Limb (tissue), 2 donors: ENCODE results near the gene OPN1LW.
"Not testable (repeated sequence)": the region's sequence is repeated elsewhere in the genome, so short reads cannot be mapped to it uniquely, and the experiment has no call there.

ENCODE experiments used
- DNase-seq, 2 donors: peaks; one replicate each; pipeline ENCODE4 v3.0.0-alpha.2; 2016; ENCODE audit errors: extremely low spot score in 2 of 2

Gene OPN1LW

DNA sequence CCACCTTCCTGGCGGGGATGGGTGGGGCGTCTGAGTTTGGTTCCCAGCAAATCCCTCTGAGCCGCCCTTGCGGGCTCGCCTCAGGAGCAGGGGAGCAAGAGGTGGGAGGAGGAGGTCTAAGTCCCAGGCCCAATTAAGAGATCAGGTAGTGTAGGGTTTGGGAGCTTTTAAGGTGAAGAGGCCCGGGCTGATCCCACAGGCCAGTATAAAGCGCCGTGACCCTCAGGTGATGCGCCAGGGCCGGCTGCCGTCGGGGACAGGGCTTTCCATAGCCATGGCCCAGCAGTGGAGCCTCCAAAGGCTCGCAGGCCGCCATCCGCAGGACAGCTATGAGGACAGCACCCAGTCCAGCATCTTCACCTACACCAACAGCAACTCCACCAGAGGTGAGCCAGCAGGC is at the start of gene OPN1LW:
OPN1LW (plus strand) TSS at position 234 of the 400 bp plus-strand sequence; CDS start at position 275, 41 bp downstream.
- not testable (repeated sequence) for DNase-seq

- no peak for DNase-seq
These were observed 49.2 kb upstream of the OPN1LW start for GRCh38 chrX:154094833-154095232.

- DNase-seq, result no peak
These were observed 47.7 kb upstream of the OPN1LW start for GRCh38 chrX:154096140-154097002.

DNA sequence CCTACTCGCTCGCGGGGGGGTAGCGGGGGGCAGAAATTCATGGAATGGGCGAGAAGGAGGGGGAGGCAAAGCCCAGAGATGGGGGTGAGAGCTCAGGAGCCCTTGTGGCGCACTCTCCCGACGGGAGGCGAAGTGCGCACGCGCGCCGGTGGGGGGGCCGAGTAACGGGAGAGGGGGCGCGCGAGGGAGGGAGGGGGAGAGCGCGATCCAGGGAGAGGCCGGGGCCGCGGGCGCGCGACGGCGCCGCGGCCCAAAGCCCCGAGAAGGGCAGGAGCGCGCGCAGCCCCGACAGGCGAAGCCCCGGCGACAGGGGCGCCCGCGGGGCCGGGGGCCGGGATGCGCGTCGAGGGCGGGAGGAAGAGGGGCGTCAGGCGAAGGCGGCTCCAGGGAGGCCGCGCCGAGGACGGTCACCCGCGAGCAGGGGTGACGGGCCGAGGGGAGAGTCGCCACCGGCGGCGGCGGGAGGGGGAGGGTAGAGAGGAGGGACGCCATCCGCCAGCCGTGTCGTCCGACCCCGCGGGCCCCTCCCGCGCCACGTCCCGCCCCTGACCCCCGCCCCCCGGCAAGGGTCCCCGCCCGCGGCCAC is 46.9 kb upstream of the OPN1LW start:
- DNase-seq, result peak; percentile 43 to 87

- peak; percentile 90 to 92 for DNase-seq
These were observed 46.2 kb upstream of the OPN1LW start, which contains the start of gene MECP2 for GRCh38 chrX:154097589-154098541. TSS of gene MECP2 (minus strand) at chrX:154097717.

- DNase-seq, result no peak
These were observed 45.5 kb upstream of the OPN1LW start for GRCh38 chrX:154098551-154098950.

GRCh38 chrX:154113729-154114128 is 30.3 kb upstream of the OPN1LW start:
- DNase-seq, result no peak

DNA sequence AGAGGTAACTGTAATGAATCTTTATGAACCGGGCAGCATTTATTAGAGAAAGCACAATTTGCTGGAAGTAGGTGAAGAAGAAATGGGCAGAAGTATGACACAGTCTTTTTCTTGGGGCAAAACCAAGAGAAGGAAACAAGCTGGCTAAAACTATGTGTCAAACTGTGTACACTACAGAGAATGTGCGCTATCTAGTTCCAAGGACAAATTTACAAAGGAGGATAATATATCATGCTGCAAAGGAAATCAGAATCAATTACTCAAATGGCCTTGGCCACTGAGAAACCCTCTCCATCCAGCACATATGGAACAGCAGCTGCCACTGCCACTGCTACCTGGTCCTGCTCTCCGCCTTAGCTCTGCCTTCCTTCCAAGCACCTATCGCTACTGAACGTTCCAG is 29.4 kb upstream of the OPN1LW start:
- DNase-seq, result no peak

- no peak for DNase-seq
These were observed 29.0 kb upstream of the OPN1LW start for GRCh38 chrX:154115071-154115470.

- DNase-seq, result no peak
These were observed 28.3 kb upstream of the OPN1LW start for GRCh38 chrX:154115750-154116149.

- no peak for DNase-seq
These were observed 27.4 kb upstream of the OPN1LW start for GRCh38 chrX:154116426-154117211.

- DNase-seq, result no peak
These were observed 26.5 kb upstream of the OPN1LW start for GRCh38 chrX:154117566-154117965.

DNA sequence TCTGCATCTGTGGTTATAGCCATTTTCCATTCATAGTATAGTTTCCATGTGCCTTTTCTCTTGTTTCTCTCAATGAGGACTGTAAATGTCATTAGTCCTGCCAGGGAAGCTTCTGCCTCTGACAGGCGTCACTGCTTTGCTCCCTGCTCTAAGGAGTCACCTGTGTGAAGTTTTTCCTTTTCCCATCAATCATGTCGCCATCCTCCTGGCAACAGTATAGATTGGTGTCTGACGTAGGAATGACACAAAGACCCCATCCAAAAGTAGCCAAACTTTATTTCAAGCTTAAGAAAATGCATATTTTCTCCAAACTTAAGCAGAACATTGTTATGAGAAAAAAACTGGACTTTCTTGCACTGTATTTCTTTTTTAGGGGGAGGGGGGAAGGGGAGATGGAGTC is 23.5 kb upstream of the OPN1LW start:
- no peak for DNase-seq

- DNase-seq, result no peak
These were observed 22.8 kb upstream of the OPN1LW start for GRCh38 chrX:154121207-154121606.

- no peak for DNase-seq
These were observed 22.1 kb upstream of the OPN1LW start for GRCh38 chrX:154121961-154122360.

DNA sequence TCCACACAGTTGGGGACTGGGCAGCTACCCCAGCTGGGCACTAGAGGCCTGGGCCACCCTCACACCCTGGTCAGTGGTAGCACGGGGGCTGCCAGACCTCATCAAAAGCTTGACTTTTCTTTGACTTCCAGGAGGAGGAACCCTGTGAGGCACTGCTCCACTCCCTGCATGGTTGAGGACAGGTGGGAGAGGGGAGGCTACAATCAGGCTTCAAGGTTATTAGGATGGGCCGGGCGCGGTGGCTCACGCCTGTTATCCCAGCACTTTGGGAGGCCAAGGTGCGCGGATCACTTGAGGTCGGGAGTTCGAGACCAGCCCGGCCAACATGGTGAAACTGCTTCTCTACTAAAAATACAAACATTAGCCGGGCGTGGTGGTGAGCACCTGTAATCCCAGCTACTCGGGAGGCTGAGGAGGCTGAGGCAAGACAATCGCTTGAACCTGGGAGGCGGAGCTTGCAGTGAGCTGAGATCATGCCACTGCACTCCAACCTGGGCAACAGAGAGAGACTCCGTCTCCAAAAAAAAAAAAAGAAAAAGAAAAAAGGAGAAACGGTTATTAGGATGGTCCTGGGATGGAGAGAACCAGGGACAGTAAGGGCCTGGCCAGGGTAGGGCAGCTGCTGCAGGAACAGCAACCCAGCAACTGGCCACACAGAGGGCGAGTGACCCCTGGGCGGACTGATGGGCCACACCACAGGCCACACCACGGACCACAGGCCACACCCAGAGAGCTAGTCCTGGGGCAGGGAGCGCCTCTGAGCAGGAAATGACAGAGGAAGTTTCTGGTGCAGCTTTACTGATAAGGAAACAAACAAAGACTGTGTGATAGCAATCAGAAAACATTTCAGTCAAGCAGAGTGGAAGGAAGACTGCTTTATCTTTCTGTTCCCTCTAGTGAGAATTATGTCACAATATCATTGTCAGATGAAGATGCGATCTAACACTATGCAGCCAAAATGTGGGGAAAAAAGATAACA is 20.5 kb upstream of the OPN1LW start:
- no peak for DNase-seq

GRCh38 chrX:154125391-154126040 is 18.5 kb upstream of the OPN1LW start:
- DNase-seq, result no peak

DNA sequence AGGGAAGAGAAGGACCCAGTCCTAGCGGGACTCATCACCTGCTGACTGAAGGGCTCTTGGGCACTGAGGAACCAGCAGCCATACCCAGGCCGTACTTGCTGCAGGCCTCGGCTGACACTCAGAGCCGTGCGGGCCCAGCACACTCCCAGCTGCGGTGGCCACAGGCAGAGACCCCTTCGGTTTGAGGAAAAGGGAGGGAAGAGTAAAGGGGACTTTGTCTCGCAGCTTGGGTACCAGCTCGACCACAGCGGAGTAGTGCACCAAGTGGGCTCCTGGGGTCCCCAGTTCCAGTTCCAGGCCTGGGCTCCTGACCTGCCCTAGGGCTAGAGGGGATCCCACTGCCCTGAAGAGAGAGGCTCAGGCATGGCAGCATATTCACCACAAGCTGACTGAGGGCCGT is 17.9 kb upstream of the OPN1LW start:
- no peak for DNase-seq

DNA sequence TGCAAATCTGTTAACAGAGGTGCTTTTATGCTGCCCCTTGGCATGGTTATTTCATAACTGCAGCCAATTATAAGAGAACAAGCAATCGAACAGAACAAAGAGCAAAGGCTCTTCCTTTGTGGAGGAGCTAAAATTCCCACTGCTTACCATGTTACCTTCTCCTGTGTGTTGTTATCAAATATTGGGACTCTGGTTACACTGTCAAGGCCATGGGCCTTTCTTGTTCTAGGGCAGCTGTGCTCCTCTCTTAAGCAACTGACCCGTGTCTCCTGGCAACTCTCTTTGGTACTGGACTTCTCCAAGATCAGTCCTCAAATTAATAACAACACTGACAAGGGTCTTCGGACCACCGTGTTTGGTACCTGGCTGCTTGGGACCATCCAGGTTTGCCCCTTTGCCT is 12.1 kb upstream of the OPN1LW start:
- no peak for DNase-seq
